Stimulated activated CD4-positive, alpha-beta T cell treated with anti-CD3 and anti-CD28 coated beads, TNF-alpha, amount 100 ng/mL, for 4 hours (primary cell): ENCODE results near the gene NOTUM.
A peak's percentile ranks its signal among the peaks of the same experiment; 100 is the strongest.

Experiments
- DNase-seq, 3 experiments: peaks; one replicate each; pipeline ENCODE4 v3.0.0-alpha.2; 2020; ENCODE audit warnings: low read depth in 3 of 3

The NOTUM gene

DNA sequence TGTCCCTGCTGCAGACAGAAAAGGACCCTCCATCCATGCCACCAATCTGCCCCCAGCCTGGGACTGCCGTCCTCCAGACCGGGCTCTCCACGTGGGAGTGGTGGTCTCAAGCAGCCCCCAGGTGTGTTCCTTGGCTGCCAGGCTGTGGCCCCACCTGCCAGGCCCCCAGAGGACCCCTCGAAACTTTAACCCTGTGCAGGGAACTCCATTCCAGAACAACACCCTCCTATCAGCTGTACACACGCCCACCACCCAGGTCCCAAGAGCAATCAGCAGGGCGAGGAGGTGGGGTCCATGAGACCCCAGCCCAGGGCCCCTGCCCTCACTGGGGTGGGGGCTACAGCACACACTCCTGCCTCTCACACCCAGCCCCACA lies 25.3 kb downstream of the NOTUM start:
- DNase-seq, result no peak

DNA sequence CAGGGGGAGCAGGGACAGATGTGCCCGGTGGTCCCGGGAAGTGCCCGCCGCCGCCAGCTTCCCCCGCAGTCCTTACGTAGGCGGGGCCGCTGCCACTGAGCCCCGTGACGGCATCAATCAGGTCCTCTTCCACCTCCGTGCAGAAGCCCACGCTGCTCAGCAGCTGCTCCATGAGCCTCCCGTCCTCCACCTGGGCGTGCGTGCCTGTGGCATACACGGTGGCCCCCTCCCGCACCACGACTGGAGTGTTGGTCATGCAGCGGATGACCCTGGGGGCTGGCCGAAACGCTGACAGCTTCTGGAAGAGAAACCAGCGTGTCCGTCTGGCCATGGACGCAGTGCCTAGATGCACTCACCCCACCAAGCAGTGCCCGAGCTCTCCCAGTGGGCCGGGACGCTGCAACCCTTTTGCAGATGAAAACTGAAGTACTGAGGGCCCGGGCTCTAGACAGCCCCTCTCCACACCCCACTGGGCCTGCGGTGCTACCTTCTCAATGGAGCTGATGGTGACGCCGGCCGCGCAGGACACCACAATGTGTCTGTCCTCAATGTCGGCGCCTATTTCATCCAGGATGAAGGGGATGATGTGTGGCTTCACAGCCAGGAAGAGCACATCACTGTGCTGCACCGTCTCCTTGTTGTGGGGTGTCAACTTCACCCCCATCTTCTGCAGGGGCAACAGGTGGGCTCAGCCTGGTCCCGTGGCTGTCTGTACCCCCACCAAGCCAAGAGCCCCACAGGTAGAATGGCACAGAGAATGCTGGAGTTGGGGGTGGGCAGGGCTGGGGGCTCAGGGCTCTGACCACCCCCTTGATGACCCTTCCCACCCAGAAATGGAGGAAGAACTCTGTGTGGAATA lies 25.9 kb downstream of the NOTUM start:
- no peak for DNase-seq

DNA sequence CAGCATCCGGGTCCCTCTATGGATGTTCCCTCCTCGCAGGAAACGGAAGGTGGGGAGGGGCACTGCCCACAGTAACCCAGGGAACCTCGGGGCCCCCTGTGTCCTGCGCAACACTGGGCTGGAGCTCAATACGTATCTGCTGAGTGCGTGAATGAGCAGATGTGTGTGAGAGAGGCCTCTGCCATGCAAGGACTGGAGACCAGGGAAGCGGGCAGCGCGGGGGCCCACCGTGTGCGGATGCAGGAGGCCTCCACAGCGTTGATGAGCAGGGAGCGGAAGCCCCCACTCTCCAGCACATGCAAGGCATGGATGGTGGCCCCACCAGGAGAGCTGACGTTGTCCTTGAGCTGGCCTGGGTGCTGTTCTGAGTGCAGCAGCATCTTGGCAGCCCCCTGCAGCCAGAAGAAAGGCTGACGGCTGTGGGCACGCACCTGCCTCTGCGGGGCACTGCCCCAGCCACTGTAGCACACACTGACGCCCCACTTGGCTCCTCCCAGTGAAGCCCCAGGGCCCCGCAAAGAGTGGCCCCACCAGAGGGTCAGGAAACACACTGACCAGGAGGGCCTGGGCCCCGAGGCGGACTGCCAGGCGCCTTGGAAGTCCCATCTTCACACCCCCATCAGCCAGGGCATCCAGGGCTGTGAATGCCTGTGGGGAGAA lies 26.8 kb downstream of the NOTUM start:
- DNase-seq, result no peak

DNA sequence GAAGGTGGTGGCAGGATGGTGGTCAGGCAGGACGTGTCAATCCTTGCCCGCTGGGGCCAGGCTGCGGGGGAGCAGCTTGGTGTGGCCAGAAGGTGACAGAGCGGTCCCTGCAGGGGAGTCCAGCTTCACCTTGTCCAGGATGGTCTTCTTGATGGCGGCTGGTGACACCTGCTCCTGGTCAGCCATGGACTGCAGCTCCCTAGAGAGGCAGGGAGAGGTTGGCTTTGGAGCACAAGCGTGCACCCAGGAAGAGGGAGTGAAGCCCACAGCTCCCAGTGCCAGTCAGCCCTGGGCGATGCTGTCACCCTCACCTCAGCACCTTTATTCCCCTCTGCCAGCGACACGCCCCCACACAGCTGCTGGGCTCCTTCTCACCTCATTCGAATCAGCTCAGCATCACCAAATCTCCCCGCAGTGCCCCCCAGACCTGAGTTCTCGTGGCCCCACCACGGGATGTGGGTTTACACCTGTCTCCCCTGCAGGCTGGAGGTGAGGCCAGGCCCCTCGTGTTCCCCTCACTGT lies 27.7 kb downstream of the NOTUM start:
- no peak for DNase-seq

DNA sequence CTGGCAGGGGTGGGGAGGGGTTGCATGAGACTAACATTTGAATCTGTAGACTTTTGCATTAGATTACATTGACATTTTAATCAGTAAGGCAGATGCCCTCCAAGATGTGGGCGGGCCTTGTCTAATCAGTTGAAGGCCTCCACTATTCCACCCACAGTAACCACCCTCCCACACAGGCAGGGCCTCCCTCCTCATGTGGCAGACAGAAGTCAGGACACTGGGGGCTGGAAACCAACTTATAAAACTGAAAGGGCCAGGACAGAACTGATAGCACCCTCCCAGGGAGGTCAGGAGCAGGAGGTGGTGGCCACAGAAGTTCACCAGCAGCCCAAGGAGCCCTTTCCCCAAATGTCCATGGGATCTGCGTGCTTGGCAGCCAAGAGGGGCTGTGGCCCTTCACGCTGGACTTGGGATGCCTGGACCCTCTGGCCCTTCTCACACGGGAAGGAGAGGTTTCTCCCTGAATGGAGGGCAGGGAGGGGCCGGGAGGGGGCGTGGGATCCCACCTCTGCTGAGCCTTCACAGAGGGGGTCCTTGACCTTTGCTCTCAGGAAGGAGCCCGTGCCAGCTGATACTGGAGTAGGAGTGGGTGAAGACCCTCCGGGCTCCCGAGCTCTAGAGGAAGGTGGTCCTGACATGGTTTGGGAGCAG lies 28.5 kb downstream of the NOTUM start:
- DNase-seq, result no peak

DNA sequence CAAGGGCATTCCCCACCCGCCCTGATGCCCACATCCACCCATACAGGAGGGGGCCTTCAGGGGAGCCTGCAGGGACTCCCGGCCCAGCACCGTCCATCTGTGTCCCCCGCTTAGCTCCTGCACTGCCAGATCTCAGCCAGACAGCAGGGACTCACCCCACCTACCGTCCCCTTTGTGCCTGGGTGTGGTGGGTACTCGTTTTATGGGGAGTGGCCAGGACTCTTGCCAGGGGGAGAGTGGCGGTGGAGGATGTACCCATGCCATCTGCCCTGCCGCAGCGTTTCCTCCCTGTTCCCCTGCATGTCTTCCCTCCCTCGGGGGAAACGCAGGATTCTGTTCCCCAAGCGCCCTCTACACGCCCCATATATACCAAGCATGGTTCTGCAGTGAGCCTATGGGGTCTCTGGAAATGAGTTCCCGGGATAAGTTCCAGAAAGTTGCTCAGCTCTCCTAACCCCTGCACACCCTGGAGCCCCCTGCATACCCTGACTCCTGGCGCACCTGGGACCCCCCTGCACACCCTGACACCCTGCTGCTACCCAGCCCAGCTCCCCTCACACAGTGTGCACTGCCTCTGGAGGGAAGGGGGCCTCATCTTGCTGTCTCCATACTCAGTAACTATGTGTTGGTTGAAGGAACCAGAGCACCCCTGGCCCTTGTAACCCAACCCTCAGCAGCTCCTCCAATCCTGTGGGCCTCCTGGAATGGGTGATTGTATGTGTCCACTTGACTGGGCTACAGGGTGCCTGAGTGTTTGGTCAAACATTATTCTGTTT lies 29.2 kb downstream of the NOTUM start:
- DNase-seq, result no peak

DNA sequence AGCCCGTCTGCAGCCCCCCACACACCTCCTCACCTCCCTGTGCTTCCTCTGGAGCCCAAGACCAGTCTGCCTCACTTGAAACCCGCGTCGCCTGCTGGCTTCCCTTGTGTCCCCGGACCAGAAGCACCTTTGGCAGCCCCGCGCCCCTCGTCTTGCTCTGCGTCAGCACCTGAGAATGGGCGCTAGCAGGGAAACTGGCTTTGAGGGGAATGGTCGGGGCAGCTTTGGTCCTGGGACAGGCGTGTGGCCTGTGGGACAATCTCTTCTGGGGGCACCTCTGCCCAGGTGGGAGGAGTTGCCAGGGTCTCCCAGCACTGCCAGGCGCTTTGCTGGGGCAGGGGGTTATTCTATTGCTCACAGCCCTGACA lies 29.8 kb downstream of the NOTUM start:
- DNase-seq, result no peak

DNA sequence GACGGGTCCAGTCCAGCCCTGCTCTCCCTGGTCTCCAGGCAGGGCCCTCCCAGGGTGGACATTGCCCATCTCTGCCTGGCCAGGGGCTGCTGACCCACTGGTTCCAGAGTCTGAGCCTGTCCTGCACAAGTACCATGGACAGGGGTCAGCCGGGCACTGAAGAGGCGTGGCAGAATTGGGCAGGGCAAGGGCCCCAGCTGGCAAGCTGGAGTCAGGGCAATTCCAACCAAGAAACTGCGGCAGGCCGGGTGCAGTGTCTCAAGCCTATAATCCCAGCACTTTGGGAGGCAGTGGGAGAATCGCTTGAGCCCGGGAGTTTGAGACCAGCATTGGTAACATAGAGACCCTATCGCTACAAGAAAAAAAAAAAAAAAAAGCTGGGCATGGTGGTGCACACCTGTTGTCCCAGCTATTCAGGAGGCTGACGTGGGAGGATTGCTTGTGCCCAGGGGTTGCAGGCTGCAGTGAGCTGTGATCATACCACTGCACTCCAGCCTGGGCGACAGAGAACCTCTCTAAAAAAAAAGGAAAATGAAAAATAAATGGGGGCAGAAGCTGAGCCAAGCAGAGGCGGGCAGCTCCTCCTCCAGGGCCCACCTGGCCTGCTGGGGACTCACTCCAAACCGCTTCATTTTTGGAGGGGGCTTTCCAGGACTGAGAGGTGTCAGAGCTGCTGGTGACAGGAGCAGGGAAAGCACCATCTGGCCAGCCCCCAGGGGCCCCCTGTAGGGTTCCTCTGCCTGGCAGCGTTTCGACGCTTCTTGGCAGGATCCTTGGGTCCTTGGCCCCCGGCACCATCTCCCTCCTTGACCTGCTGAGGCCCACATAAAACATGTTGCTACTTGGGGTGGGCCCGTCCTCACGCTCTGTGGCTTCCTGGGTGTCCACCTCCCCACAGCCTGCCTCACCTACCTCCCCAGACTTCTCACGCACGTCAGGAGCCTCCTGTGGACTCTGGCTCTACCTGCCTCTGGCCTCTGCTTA lies 30.6 kb downstream of the NOTUM start:
- DNase-seq, result no peak

DNA sequence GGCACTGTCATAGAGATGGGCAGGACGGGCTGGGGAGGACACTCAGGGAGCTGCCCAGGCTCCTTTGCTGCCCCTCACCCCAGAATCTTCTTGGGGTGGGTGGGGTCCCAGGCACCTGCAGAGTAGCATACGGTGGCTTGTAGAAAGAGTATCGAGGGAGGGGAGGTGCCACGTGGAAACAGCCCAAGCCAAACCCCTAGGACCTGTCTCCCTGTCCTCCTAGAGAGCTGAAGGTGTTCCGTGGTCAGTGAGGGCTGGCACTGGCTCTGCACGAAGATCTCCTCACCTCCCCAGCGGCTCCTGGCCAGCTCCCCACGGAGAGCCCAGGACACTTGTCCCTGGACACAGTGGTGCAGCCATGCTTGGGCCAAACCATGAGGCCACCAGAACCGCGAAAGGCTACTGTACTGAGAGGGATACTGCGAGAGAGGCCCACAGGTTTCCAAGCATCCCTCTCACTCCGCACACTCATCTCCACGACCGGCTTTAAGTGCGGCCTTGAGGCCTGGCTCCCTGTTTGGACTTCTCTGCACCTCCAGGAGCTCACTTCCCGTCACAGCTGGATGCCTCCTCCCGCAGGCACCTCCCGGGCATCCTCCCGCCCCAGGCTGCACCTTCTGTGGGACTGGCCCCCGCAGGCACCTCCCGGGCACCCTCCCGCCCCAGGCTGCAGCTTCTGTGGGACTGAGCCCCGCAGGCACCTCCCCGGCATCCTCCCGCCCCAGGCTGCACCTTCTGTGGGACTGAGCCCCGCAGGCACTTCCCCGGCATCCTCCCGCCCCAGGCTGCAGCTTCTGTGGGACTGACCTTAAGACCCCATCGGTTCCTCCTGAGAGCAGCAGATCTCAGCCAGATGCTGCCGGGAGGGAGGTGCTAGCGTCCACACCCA lies 31.5 kb downstream of the NOTUM start:
- DNase-seq, result no peak

DNA sequence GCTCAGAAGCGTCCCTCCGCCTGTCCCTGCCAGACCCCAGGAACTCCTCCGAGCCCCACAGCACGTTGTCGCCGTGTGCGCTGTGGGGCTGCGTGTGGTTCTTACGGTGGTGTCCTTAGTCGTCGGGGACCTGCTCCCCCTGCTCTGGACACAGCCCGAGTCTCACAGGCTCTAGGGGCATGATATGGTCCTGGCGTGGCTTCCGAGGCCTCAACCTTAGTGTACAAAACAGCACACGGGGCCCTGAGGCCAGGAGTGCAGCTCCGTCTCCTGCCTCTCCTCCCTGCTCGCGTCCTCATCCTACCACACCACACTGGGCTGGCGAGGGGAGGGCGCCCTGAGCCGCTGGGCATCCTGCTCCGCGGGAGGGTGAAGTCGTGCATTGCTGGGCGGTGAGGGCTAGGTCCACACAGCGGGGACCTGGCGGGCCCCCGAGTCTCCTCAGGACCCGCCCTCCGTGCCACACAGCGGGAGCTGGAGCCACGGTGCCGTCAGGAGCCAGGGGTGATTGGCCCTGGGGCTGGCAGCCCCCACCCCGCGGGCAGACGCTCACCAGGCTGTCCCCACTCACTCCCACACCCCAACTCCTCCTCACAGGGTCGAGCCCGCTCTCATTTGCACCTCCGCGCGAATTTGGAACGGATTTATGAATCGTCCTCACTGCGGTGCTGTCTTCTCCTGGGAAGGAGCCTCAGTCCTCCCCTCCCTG lies 32.3 kb downstream of the NOTUM start:
- no peak for DNase-seq

DNA sequence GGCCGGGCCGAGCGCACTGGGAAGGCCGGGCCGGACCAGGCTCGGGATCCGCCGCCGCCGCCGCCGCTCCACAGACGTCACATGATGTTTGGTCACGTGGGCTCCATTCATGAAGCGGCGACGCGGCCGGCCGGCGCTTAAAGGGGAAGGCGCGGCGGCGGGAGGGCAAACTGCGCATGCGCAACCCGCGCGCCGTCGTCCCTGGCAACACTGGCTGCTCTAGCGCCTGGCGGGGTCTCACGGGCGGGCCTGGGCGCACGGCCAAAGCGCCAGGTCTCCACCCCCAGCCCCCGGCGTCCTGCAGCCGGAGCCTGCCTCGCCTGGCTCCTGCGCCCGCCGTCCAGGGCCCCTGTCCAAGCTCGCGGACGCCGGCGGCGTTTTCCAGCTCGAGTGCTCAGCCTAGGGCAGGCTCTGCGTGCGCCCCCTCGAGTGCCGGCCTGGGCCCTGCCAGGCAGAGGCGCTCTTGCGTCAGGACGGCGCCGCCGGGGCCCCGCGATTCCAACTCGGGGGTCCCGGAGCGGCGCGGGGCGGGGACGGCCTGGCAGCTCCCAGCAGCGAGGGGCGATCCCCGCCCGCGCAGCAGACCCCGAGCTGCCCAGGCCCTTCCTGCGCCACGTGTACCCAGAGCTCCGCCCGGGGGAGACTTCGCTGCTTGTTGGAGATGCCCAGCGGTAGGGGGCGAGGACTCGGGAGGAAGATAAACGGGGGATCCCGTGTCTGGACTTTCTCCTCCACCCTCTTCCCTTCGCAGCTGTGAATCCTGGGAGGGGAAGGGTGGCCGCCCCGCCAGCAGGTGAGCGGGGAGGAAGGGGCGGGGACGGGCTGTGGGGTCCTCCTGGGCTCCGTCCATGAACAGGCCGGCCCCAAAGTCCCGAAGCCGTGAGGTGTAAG lies 33.1 kb downstream of the NOTUM start, which contains the start of gene MAFG:
MAFG (minus strand) TSS at position 83 of the 891 bp plus-strand sequence. CDS start 4,550 bp downstream, outside the sequence.
- DNase-seq, result peak; percentile 80 to 81 (median 80)

DNA sequence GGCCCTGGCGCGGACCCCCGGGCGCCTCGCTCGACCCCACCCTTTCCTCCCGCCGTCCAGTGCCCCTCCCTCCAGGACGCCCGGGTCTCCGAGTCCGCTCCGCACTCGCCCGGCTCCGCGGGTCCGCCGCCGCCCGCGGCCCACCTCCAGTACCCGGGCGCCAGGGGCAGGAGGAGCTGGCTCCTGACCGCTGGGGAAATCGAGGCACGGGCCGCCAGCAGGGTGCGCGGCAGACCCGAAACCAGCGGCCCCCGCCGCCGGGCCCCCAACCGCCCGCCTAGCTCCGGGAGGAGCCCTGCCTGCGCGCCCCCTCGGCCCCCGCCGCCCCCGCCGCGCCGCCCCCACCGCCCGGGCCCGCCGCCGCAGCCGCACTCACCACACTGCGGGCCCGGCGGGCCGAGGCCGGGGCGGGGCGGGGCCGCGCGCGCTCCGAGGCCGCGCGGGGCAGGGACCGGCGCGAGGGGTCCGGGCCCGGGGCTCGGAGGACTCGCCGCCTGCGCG lies 33.8 kb downstream of the NOTUM start:
- DNase-seq, result peak in 2 of 3 experiments; percentile 38 to 40

DNA sequence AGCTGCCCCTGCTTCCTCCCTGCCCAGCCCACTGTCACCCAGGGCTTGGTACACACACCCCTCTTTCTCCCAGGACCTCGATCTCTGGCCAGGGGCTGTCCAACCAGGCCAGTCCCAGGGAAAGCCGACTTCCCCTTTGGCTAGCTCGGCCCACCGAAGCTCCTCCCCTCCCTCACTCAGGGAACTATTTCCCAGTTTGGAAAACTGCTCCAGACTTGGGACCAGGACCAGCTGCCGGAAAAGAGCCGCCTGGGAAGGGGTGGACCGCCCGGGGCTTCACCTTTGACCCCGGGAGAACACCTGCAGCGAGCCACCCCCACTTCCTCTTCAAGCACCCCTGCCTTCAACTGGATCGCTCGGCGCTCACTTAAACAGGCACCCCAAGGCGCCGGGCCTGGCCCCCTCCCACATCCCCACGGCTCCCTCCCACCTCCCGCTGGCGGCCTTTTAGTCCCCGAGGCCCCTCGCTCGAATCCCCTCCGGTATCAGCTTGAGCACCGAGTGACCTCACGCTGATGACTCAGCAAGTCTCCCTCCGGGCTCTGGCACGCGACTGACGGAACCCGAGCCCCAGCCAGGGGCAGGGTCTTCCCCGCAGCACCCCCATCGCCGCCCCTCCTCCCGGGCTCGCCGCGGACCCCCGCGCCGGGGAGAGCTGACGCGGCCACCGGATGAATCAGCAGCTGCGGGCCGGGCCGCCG lies 34.4 kb downstream of the NOTUM start:
- DNase-seq, result peak; percentile 42 to 58 (median 54)

DNA sequence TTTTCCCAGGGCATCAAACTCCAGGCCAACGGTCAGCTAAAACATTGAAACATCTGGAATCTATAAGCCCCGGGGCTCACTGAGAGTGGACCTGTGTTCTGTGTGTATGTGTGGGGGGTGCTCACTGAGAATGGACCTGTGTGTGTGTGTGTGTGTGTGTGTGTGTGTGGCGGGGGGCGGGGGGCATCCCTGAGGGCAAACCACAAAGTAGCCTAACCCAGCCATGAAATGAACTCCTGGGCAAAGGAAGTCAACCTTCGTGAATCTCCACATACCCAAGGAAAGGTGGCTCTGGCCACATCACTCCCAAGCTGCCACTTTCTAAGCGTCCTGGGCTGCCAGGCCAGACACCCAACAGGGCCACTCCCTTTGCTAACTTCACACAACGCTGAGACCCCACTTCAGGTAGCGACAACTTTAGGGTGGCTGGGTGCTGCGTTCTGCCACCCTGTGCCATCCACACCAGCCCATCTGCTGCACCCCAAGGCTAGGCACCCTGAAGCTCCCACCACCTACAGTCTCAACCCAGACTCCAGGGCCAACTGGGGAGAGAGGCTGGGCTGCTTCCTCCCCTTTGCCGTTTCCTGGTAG lies 35.0 kb downstream of the NOTUM start:
- no peak for DNase-seq

DNA sequence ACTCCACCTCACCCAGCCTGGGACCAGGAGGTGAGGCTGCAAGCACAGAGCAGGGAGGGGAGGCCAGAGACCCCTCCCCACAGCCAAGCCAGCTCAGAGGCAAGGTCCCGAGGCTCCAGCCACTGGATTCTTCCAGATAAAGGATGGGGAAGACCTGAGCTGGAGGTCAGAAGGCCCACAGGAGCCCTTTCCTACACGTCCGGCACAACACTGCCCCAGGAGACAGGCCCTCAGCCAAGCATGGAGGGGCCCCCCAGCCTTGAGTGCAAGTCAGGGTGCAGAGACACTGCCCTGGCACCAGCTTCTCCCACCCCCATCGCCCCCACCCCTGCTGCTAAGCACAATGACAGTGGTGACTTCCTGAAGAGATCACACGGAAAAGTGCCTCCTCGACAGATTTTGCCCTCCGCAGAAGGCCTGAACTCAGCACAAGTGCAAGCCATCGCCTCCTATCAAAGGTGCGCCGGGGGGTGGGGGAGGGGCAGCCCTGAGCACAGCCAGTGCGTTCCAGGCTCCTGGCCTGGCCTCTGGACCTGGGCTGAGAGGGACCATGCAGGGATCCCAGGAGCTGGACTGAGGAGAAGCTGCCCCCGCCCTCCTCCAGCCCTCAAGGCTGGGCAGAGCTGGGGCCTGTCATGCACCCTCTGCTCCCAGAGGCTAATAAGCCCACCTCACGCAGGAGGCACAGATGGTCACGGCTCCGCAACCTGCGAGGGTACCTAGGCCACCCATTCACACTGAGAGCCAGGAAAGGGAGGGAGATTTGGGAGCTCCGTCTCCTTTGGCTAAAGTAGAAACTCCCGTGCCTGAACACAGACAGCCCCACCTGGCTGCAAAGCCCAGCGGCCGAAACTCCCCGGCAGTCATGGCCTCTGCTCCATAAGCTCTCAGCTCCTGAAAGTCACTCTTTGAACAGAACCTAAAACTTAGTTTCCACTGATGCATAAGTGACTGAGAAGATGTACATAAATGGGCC lies 36.1 kb downstream of the NOTUM start:
- DNase-seq, result no peak
